MM.1S (cell line): ENCODE data around the gene RBM18.

Source experiments
- EZH2 ChIP-seq: fragments of 300-600 bp; sonication (generic); optimal IDR thresholded peaks from 2 replicates; pipeline ENCODE3; 2017; ENCODE audit warnings: low read depth, mild to moderate bottlenecking, antibody characterized with exemption, low read length, mixed read lengths
- TF ChIP-seq, protein P1 (sequence below): fragments of 300-600 bp; sonication (generic); IDR thresholded peaks from 2 replicates; pipeline ENCODE4 v1.5.1; 2016; ENCODE audit warnings: antibody characterized with exemption, low read length, mixed read lengths

DNA sequence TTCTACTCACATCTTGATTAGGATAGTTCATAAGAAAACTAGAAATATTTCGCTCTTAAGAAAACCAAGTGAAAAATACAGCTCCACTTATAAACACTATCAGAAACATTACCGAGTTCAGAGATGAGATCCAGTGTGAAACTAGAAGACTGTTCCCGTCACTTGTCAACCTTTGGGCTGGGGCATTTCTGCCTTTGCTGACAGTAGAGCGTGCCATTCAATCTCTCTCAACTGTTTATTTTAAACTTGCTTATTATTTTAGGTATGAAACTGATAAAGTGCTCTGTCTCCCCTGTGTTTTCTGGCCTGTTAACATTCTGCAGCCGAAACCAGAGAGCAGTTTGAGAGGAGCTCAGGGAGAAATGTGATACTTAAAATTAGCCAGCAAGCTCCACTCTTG is 16.7 kb upstream of the RBM18 start:
- TF ChIP-seq, protein P1, sequence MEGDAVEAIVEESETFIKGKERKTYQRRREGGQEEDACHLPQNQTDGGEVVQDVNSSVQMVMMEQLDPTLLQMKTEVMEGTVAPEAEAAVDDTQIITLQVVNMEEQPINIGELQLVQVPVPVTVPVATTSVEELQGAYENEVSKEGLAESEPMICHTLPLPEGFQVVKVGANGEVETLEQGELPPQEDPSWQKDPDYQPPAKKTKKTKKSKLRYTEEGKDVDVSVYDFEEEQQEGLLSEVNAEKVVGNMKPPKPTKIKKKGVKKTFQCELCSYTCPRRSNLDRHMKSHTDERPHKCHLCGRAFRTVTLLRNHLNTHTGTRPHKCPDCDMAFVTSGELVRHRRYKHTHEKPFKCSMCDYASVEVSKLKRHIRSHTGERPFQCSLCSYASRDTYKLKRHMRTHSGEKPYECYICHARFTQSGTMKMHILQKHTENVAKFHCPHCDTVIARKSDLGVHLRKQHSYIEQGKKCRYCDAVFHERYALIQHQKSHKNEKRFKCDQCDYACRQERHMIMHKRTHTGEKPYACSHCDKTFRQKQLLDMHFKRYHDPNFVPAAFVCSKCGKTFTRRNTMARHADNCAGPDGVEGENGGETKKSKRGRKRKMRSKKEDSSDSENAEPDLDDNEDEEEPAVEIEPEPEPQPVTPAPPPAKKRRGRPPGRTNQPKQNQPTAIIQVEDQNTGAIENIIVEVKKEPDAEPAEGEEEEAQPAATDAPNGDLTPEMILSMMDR, result no peak
- TF ChIP-seq EZH2, result no peak
